Left kidney (tissue), 2 donors: ENCODE results near the gene CSRP1. TPM values are rescaled to one million over a fixed set of nuclear protein-coding genes. Genes with fewer than 3 reads are reported as not detected.
"Not testable (repeated sequence)": the region's sequence is repeated elsewhere in the genome, so short reads cannot be mapped to it uniquely, and the experiment has no call there.

Source experiments
- DNase-seq: peaks from one replicate; pipeline ENCODE4 v3.0.0-alpha.2; 2013
- polyA plus RNA-seq: library from polyadenylated mRNA; unstranded; fragments of 120-200 nt; gene quantifications from one replicate; pipeline ENCODE4 v1.2.1, GENCODE V29; 2013; ENCODE audit not compliant: insufficient read length

CSRP1 gene
- polyA plus RNA-seq, 1 donor = 134 TPM

GRCh38 chr1:201480231-201481003 lies 26.5 kb downstream of the CSRP1 start:
- no peak for DNase-seq

GRCh38 chr1:201479201-201479730 lies 27.7 kb downstream of the CSRP1 start:
- DNase-seq = no peak

- DNase-seq = not testable (repeated sequence)
Observed at GRCh38 chr1:201478666-201479065, 28.3 kb downstream of the CSRP1 start.

GRCh38 chr1:201476670-201477344 lies 30.1 kb downstream of the CSRP1 start:
- DNase-seq = no peak

- DNase-seq = no peak
Observed at GRCh38 chr1:201475915-201476669, 30.8 kb downstream of the CSRP1 start.

- DNase-seq = no peak
Observed at GRCh38 chr1:201475130-201475529, 31.8 kb downstream of the CSRP1 start.

GRCh38 chr1:201473296-201473695 lies 33.6 kb downstream of the CSRP1 start:
- no peak for DNase-seq

- DNase-seq = not testable (repeated sequence)
Observed at GRCh38 chr1:201472321-201472720, 34.6 kb downstream of the CSRP1 start.

GRCh38 chr1:201471772-201472171 lies 35.2 kb downstream of the CSRP1 start:
- no peak for DNase-seq

GRCh38 chr1:201470581-201470980 lies 36.3 kb downstream of the CSRP1 start:
- DNase-seq = no peak

GRCh38 chr1:201469645-201470074 lies 37.3 kb downstream of the CSRP1 start:
- DNase-seq = no peak

GRCh38 chr1:201468844-201469644 lies 37.9 kb downstream of the CSRP1 start, which contains the start of gene PHLDA3:
Gene PHLDA3, minus strand, starts transcription at chr1:201469188. Its CDS starts 402 bp downstream, at chr1:201468786.
- no peak for DNase-seq

GRCh38 chr1:201468501-201468843 lies 38.5 kb downstream of the CSRP1 start:
- no peak for DNase-seq

- no peak for DNase-seq
Observed at GRCh38 chr1:201466492-201466891, 40.4 kb downstream of the CSRP1 start.

GRCh38 chr1:201465698-201466290 lies 41.1 kb downstream of the CSRP1 start:
- no peak for DNase-seq

- DNase-seq = no peak
Observed at GRCh38 chr1:201463071-201463552, 43.8 kb downstream of the CSRP1 start.

- DNase-seq = no peak
Observed at GRCh38 chr1:201461645-201462441, 45.1 kb downstream of the CSRP1 start.

- no peak for DNase-seq
Observed at GRCh38 chr1:201460814-201461644, 45.9 kb downstream of the CSRP1 start.

- no peak for DNase-seq
Observed at GRCh38 chr1:201459775-201460174, 47.1 kb downstream of the CSRP1 start.
